Astrocyte of the spinal cord (primary cell): ENCODE data around the gene PHACTR3.

ENCODE experiments used
- DNase-seq: peaks from one replicate; pipeline ENCODE4 v3.0.0; 2011; ENCODE audit warnings: low read depth, low spot score
- H3K4me3 ChIP-seq: 2 replicates; pipeline ENCODE4 v1.5.1; 2011; ENCODE audit warnings: low read depth, mild to moderate bottlenecking, low read length, moderate library complexity
- CTCF ChIP-seq: IDR thresholded peaks from 2 replicates; pipeline ENCODE4 v1.5.1; 2012; ENCODE audit warnings: low read depth, mild to moderate bottlenecking, low read length, inconsistent platforms
- in situ Hi-C: cut with HindIII; loops from 2 replicates; pipeline ENCODE4 v1.10.0; 2017; ENCODE audit warnings: low sequenced_read_pairs

The PHACTR3 gene

DNA sequence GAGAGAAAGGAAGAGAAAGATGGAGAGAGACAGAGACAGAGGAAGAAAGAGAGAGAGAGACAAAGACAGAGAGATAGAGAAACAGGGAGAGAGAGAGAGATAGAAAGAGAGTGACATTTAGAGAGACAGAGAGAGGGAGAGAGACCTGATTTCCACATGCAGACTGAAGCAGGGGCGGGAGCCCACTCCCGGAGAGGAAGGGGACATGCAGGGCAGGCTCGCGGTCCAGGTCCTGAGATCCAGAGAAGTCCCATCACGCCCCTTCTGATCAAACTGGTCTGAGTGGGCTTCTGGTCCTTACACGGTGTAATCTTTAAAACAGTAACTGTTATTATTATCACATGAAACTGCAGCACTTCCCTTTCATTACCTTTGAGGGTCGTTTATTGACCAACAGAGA lies 62.2 kb downstream of the PHACTR3 start:
- DNase-seq, result no peak
- no peak overlapping the region for H3K4me3 ChIP-seq
- in situ Hi-C loops, result no loop called here
- no peak for TF ChIP-seq CTCF

DNA sequence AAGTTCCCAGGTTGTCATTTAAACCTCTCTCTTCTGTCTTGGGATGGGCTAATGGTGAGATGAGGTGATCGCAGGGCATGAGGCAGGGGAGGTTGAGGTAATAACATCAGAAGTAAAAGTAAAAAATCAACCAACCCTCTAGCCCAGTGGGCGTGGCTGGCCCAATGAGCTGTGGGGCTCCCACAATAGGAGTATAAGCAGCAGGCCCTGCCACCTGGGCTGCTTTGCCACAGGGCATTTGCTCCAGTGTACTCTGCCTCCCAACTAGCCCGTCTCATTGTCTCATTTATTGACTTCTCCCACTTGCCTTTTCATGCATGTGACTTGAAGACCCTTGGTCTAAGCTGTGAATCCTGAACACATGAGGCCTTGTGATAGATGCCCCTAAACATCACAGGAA lies 62.8 kb downstream of the PHACTR3 start:
- no peak for TF ChIP-seq CTCF
- H3K4me3 ChIP-seq, result no peak overlapping the region
- in situ Hi-C loops, result no loop called here
- DNase-seq, result no peak

DNA sequence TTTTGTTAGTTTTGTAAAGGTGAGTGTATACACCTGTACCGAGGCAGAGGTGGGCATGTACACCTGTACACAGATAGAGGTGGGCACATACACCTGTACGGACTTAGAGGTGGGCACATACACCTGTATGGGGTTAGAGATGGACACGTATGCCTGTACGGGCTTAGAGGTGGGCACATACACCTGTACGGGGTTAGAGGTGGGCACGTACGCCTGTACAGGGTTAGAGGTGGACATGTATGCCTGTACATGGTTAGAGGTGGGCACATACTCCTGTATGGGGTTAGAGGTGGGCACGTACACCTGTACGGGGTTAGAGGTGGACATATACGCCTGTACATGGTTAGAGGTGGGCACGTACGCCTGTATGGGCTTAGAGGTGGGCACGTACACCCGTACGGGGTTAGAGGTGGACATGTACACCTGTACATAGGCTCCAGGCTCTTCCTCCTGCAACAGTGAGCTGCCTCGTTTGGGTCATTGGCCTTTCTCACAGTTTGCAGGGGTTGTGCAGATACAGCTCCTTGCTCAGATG lies 63.7 kb downstream of the PHACTR3 start:
- in situ Hi-C loops, result no loop called here
- no peak for TF ChIP-seq CTCF
- no peak overlapping the region for H3K4me3 ChIP-seq
- DNase-seq, result no peak

GRCh38 chr20:59668926-59669850 lies 64.8 kb downstream of the PHACTR3 start:
- TF ChIP-seq CTCF, result no peak
- no peak overlapping the region for H3K4me3 ChIP-seq
- DNase-seq, result no peak
- in situ Hi-C loops, result no loop called here

DNA sequence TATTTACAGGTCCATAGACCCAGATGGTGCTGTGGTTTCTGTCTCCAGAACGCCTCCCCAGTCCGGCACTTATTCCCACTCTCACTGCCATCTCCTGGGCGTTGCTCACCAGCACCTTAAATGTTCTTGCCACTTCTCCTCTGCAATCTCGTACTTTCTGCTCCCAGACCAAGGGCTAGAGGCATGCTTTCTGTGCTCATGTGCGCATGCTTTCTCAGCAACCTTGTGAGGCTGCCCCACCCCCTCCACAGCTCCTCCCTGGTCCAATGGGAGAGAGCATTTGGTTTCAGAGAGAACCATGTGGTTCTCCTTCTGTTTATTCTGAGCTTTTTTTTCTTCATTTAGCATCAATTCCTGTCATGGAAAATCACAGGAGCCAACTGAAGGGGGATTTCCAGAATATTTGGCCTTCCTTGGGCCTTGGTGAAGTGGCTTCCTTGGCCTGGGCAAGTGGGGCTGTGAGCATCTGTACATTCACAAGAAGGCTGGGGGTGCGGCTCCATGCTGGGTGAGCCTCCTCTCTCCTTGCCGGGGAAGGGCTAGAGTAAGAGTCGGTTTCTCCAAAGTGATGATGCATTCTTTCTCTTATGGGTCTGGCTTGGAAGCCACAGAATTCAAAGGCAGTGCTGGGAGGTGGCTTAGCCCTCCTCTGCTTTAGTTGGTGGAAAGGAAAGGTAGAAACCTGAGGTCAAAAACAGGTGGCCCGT lies 66.6 kb downstream of the PHACTR3 start:
- H3K4me3 ChIP-seq, result no peak overlapping the region
- no peak for DNase-seq
- no peak for TF ChIP-seq CTCF
- in situ Hi-C loops, result no loop called here

DNA sequence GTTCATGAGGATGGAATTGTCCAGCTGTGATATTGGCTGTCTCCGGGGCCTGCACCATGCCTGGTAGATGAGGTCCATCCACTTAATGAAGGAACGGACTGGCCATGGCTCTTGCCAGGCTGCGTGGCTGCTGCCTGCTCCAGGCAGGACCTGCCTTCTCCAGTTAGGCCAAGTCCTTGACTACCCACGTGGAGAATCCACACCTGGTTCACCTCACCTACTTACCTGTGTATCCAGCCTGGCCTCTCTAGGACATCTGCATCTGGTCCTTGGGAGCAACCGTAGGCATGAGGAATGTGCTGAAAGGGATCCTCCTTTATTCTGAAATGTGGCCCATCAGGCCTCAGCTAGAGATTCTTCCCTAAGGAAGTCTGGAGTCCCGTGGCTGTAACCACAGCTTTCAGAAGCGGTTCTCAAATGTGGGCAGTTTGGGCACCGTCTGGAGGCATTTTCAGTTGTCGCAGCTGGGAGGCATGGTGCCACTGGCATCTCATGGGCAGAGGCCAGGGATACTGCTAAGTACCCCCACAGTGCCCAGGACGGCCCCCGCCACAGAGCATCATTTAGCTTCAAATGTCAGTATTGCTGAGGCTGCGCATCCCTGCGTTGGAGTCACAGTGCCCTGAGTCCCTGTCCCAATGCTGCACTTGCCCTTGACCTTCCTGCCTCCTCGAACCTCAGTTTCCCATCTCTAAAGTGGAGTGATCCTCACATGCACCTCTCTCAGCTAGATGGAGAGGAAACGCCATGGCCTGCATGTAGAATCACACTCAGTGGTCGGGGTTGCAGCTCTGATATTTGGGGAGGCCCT lies 67.5 kb downstream of the PHACTR3 start:
- no peak for TF ChIP-seq CTCF
- no peak overlapping the region for H3K4me3 ChIP-seq
- in situ Hi-C loops, result no loop called here
- DNase-seq, result no peak
